HepG2 (cell line): Measurements from ENCODE around the gene LRPAP1. TPM values are rescaled to one million over a fixed set of nuclear protein-coding genes. Genes with fewer than 3 reads are reported as not detected.

Experiments used
- ATAC-seq: fragments of 200-7000 bp; cut with Tn5 transposase; 3 replicates; pipeline ENCODE4 v1.9.1; 2020; ENCODE audit warnings: mild to moderate bottlenecking, moderate library complexity
- BruUV-seq: library from RNA; stranded (reverse); fragments of 400-500 nt; replicated peaks from 2 replicates; lab custom pipeline; 2021; lab: Mats Ljungman, UMichigan
- CTCF ChIA-PET: fragments of 300-600 bp; formaldehyde crosslinking; extraction: SDS; loops from one replicate; lab custom pipeline; 2021; ENCODE audit warnings: low total read pairs, inconsistent platforms, low intra/inter-chr PET ratio; lab: Yijun Ruan, JAX
- POLR2A ChIA-PET: fragments of 350-600 bp; sonication (Branson Sonifier 250); formaldehyde crosslinking; loops from one replicate; lab custom pipeline; 2020; ENCODE audit warnings: antibody characterized with exemption, inconsistent platforms; lab: Yijun Ruan, JAX
- DNase-seq: peaks from one replicate; pipeline ENCODE4 v3.0.0-alpha.2; 2015; ENCODE audit warnings: low spot score
- FAIRE-seq: peaks from 3 replicates; lab custom pipeline; 2011; peaks lifted over from hg19 to GRCh38; lab: Jason Lieb, UNC
- H2AFZ ChIP-seq: one replicate; pipeline ENCODE4 v1.6.1; 2011; ENCODE audit warnings: low read length, inconsistent platforms
- H3K27ac ChIP-seq: fragments of 300-600 bp; 3 replicates; pipeline ENCODE4 v1.8.0; 2011; ENCODE audit warnings: mixed run types, mild to moderate bottlenecking, mixed read lengths, low read length, inconsistent platforms; ENCODE audit not compliant: insufficient read depth; ENCODE audit errors: extremely low read length
- H3K27me3 ChIP-seq, 2 experiments: fragments of 200-600 bp in 1 of 2; 2 replicates in 1 of 2; 3 replicates in 1 of 2; pipeline versions ENCODE4 v1.6.0 to v1.8.0; 2011; ENCODE audit warnings: low read length in 2 of 2, mild to moderate bottlenecking in 2 of 2, moderate library complexity in 2 of 2, inconsistent platforms in 1 of 2; ENCODE audit not compliant: insufficient read depth in 2 of 2, control insufficient read depth in 1 of 2
- H3K36me3 ChIP-seq, 2 experiments: fragments of 200-600 bp in 1 of 2; replicated peaks in 1 of 2; 2 replicates in 1 of 2; 3 replicates in 1 of 2; pipeline versions ENCODE4 v1.5.1 to v1.8.0; 2011; ENCODE audit warnings: low read length in 2 of 2, inconsistent platforms in 1 of 2; ENCODE audit not compliant: insufficient read depth in 2 of 2, control insufficient read depth in 1 of 2
- H3K4me1 ChIP-seq: 2 replicates; pipeline ENCODE4 v1.5.1; 2012; ENCODE audit warnings: low read length, inconsistent platforms; ENCODE audit not compliant: insufficient read depth
- H3K4me2 ChIP-seq: 2 replicates; pipeline ENCODE4 v1.6.0; 2011; ENCODE audit warnings: low read depth, low read length, inconsistent platforms
- H3K4me3 ChIP-seq, 3 experiments: fragments of 200-600 bp in 1 of 3; sonication (generic), shearing (Covaris generic) in 1 of 3; replicated peaks in 1 of 3; 2 replicates each; pipeline ENCODE4 v1.5.1; 2011 to 2016; ENCODE audit warnings: low read length in 3 of 3, inconsistent platforms in 2 of 3, low read depth in 2 of 3, mild to moderate bottlenecking in 2 of 3, control low read depth in 1 of 3, mixed read lengths in 1 of 3; ENCODE audit not compliant: insufficient read depth in 1 of 3
- H3K79me2 ChIP-seq: one replicate; pipeline ENCODE4 v1.6.1; 2011; ENCODE audit warnings: low read length, inconsistent platforms; ENCODE audit not compliant: insufficient read depth
- H3K9ac ChIP-seq: 2 replicates; pipeline ENCODE4 v1.6.0; 2011; ENCODE audit warnings: mild to moderate bottlenecking, low read depth, low read length, inconsistent platforms; ENCODE audit not compliant: insufficient read depth
- H3K9me3 ChIP-seq: 2 replicates; pipeline ENCODE4 v1.5.1; 2012; ENCODE audit warnings: mild to moderate bottlenecking, low read length
- H4K20me1 ChIP-seq: 2 replicates; pipeline ENCODE4 v1.6.0; 2011; ENCODE audit warnings: inconsistent platforms, mild to moderate bottlenecking, low read length, moderate library complexity; ENCODE audit not compliant: insufficient read depth
- CENPX ChIP-seq: sonication (generic); formaldehyde crosslinking; IDR thresholded peaks from 2 replicates; pipeline ENCODE4 v1.9.0; 2021; ENCODE audit warnings: mild to moderate bottlenecking, missing genetic modification reagents, moderate library complexity
- E2F1 ChIP-seq: sonication (generic); formaldehyde crosslinking; IDR thresholded peaks from 2 replicates; pipeline ENCODE4 v1.5.0; 2020; ENCODE audit warnings: missing genetic modification reagents
- LRRFIP1 ChIP-seq: sonication (generic); formaldehyde crosslinking; conservative IDR thresholded peaks from 2 replicates; pipeline ENCODE4 v1.4.0; 2020; ENCODE audit warnings: missing genetic modification reagents
- PRDM10 ChIP-seq: sonication (generic); formaldehyde crosslinking; IDR thresholded peaks from 2 replicates; pipeline ENCODE4 v1.4.0; 2020; ENCODE audit warnings: low read depth, missing genetic modification reagents
- SMAD3 ChIP-seq: sonication (generic); formaldehyde crosslinking; IDR thresholded peaks from 2 replicates; pipeline ENCODE4 v1.4.0; 2020; ENCODE audit warnings: missing genetic modification reagents
- SMARCC2 ChIP-seq: fragments of 450-650 bp; IDR thresholded peaks from 2 replicates; pipeline ENCODE4 v1.6.1; 2017; ENCODE audit warnings: antibody characterized with exemption, mild to moderate bottlenecking
- WGBS: methylation state at CpG from one replicate; pipeline ENCODE4 v1.1.6; 2017; ENCODE audit warnings: low lambda C conversion rate; 5-methylcytosine and 5-hydroxymethylcytosine counted together
- in situ Hi-C: cut with HindIII; loops from 2 replicates; pipeline ENCODE4 v1.10.0; 2017; ENCODE audit warnings: low pct_unique_long_range_greater_than_20kb; ENCODE audit not compliant: extremely low pct_ligation_motif_present
- intact Hi-C: fragments of 100-400 bp; cut with micrococcal nuclease; formaldehyde crosslinking; loops from one replicate; pipeline ENCODE4 v1.10.0; 2022; ENCODE audit not compliant: unreplicated experiment
- polyA plus RNA-seq, 8 experiments: library from polyadenylated mRNA; depleted of rRNA in 3 of 8; stranded (reverse) in 7 of 8; unstranded in 1 of 8; fragments of >200 nt; fragmentation: Illumina TruSeq in 4 of 8; extraction: Trizol in 4 of 8; gene quantifications; 2 replicates each; pipeline versions ENCODE4 v1.2.1 to v1.2.3, GENCODE V29; 2011 to 2016; ENCODE audit warnings: low read depth in 4 of 8, missing spikeins in 1 of 8, mixed read lengths in 1 of 8; ENCODE audit not compliant: insufficient read depth in 1 of 8
- total RNA-seq, 5 experiments: library from RNA; depleted of rRNA; stranded (reverse); fragments of >200 nt; fragmentation: Illumina TruSeq; extraction: Trizol; gene quantifications; 2 replicates each; pipeline ENCODE4 v1.2.3, GENCODE V29; 2016; ENCODE audit warnings: low read depth in 1 of 5

Gene LRPAP1
- total and polyA plus RNA-seq, 2 of the 13 experiments (the other 11 are each of a cell fraction or from before 2014, with no cell fraction given) = 153 to 191 TPM

- no peaks in the 10 kb centered on the region for H3K27me3 ChIP-seq
- DNase-seq = no peak
- ATAC-seq = no peak
- BruUV-seq = no TSS peak
- intact Hi-C loops = no loop called here
- no peak for TF ChIP-seq CENPX
- TF ChIP-seq E2F1 = no peak
- no peak for TF ChIP-seq PRDM10
- TF ChIP-seq SMARCC2 = no peak
- TF ChIP-seq SMAD3 = no peak
- no peak for TF ChIP-seq LRRFIP1 (CRISPR knock-in tag)
- WGBS = 98% methylated on average over 12 of the region's 24 CpGs
- H3K9ac ChIP-seq = no peak overlapping the region
- H4K20me1 ChIP-seq = peaks cover 3% of the 10 kb centered on the region; the same call in 1 of the 2 replicates
- in situ Hi-C loops = no loop called here
- ChIA-PET CTCF (no interaction called here), POLR2A (no interaction called here)
- peaks cover 5 to 26% of the 10 kb centered on the region in 2 experiments; a peak in 3 of 5 replicates for H3K36me3 ChIP-seq
- no peak overlapping the region for H3K27ac ChIP-seq
- no peak overlapping the region for H3K4me3 ChIP-seq
- peaks cover 1% of the 10 kb centered on the region; the same call in 1 of the 2 replicates for H3K4me1 ChIP-seq
- no peak for FAIRE-seq
- no peaks in the 10 kb centered on the region for H3K9me3 ChIP-seq
- no peak overlapping the region for H3K4me2 ChIP-seq
- no peak overlapping the region for H2AFZ ChIP-seq
- no peaks in the 10 kb centered on the region for H3K79me2 ChIP-seq
These were observed 30.9 kb downstream of the LRPAP1 start for GRCh38 chr4:3501126-3501824.
